OCI-LY3 (cell line): ENCODE data around the gene DDX1.

ENCODE experiments used
- H2AFZ ChIP-seq: fragments of 200-600, 300-600 bp; shearing (Covaris generic); 2 replicates; pipeline ENCODE4 v1.6.0; 2014; ENCODE audit warnings: antibody characterized with exemption, low read depth, low read length
- H3K27ac ChIP-seq: fragments of 200-600, 300-600 bp; sonication (generic); 2 replicates; pipeline ENCODE4 v1.5.1; 2014; ENCODE audit warnings: mild to moderate bottlenecking, low read length, moderate library complexity, mixed read lengths
- H3K27me3 ChIP-seq: fragments of 200-600, 300-600 bp; sonication (generic); 2 replicates; pipeline ENCODE4 v1.6.1; 2014; ENCODE audit warnings: low read depth, low read length, mixed read lengths
- H3K36me3 ChIP-seq: fragments of 200-600, 300-600 bp; sonication (generic); replicated peaks from 2 replicates; pipeline ENCODE3; 2014; ENCODE audit warnings: low read depth, low read length, mixed read lengths
- H3K4me1 ChIP-seq: fragments of 300-600, 200-600 bp; sonication (generic); 2 replicates; pipeline ENCODE4 v1.6.1; 2014; ENCODE audit warnings: low read length, mixed read lengths
- H3K4me2 ChIP-seq: fragments of 200-600, 300-600 bp; sonication (generic); 2 replicates; pipeline ENCODE4 v1.6.1; 2014; ENCODE audit warnings: low read length, mixed read lengths
- H3K4me3 ChIP-seq: fragments of 300-600, 200-600 bp; sonication (generic); 2 replicates; pipeline ENCODE4 v1.5.1; 2014; ENCODE audit warnings: antibody characterized with exemption, mild to moderate bottlenecking, low read length, moderate library complexity
- H3K79me2 ChIP-seq: fragments of 300-600, 200-600 bp; shearing (Covaris generic); 2 replicates; pipeline ENCODE4 v1.6.1; 2014; ENCODE audit warnings: mild to moderate bottlenecking, low read length, mixed read lengths
- H3K9ac ChIP-seq: fragments of 300-600, 200-600 bp; shearing (Covaris generic); 2 replicates; pipeline ENCODE4 v1.6.0; 2014; ENCODE audit warnings: mild to moderate bottlenecking, low read length, moderate library complexity
- H3K9me3 ChIP-seq: fragments of 200-600, 300-600 bp; shearing (Covaris generic); 2 replicates; pipeline ENCODE4 v1.6.1; 2014; ENCODE audit warnings: low read length, mixed read lengths; ENCODE audit not compliant: insufficient read depth
- H4K20me1 ChIP-seq: fragments of 200-600, 300-600 bp; sonication (generic); 2 replicates; pipeline ENCODE4 v1.6.1; 2016; ENCODE audit warnings: low read length, mixed read lengths; ENCODE audit not compliant: insufficient read depth
- EZH2phosphoT487 ChIP-seq: fragments of 200-600 bp; shearing (Covaris generic); IDR thresholded peaks from 2 replicates; pipeline ENCODE4 v1.6.1; 2018; ENCODE audit warnings: antibody characterized with exemption, mixed run types, low read depth
- TF ChIP-seq, protein P1 (sequence below): fragments of 200-600, 300-600 bp; sonication (generic); IDR thresholded peaks from 2 replicates; pipeline ENCODE4 v1.5.1; 2014; ENCODE audit warnings: antibody characterized with exemption, low read length, low read depth

The DDX1 gene

GRCh38 chr2:15669375-15669910 is 77.8 kb downstream of the DDX1 start:
- no peak for TF ChIP-seq EZH2phosphoT487
- TF ChIP-seq, protein P1, sequence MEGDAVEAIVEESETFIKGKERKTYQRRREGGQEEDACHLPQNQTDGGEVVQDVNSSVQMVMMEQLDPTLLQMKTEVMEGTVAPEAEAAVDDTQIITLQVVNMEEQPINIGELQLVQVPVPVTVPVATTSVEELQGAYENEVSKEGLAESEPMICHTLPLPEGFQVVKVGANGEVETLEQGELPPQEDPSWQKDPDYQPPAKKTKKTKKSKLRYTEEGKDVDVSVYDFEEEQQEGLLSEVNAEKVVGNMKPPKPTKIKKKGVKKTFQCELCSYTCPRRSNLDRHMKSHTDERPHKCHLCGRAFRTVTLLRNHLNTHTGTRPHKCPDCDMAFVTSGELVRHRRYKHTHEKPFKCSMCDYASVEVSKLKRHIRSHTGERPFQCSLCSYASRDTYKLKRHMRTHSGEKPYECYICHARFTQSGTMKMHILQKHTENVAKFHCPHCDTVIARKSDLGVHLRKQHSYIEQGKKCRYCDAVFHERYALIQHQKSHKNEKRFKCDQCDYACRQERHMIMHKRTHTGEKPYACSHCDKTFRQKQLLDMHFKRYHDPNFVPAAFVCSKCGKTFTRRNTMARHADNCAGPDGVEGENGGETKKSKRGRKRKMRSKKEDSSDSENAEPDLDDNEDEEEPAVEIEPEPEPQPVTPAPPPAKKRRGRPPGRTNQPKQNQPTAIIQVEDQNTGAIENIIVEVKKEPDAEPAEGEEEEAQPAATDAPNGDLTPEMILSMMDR: no peak
- H2AFZ ChIP-seq: no peak overlapping the region
- H3K4me1 ChIP-seq: no peaks in the 10 kb centered on the region
- H3K79me2 ChIP-seq: no peaks in the 10 kb centered on the region
- no peak overlapping the region for H3K4me2 ChIP-seq
- H3K27me3 ChIP-seq: peaks cover 30% of the 10 kb centered on the region
- no peak overlapping the region for H3K9ac ChIP-seq
- no peak overlapping the region for H3K27ac ChIP-seq
- H3K36me3 ChIP-seq: no peaks in the 10 kb centered on the region
- H3K9me3 ChIP-seq: no peaks in the 10 kb centered on the region
- no peak overlapping the region for H3K4me3 ChIP-seq
- H4K20me1 ChIP-seq: no peaks in the 10 kb centered on the region

DNA sequence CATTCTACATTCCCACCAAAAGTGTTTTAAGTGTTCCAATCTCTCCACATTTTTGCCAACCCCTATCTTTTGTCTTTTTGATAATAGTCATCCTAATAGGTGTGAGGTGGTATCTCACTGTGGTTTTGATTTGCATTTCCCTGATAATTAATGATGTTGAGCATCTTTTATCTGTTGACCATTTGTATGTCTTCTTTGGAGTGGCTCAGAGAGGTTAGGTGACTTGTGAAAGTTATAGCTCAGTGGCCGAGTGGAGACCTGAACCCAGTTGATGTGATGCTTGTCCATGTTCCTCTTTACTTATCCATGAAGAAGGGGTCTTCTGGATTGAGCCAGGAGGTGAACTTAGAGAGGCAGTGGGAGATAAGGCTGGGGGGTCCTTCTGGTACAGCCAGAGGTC is 78.8 kb downstream of the DDX1 start:
- Histone ChIP-seq H3K27ac (no peak overlapping the region), H3K4me1 (no peaks in the 10 kb centered on the region), H2AFZ (no peak overlapping the region), H3K9ac (no peak overlapping the region), H4K20me1 (no peaks in the 10 kb centered on the region), H3K79me2 (no peaks in the 10 kb centered on the region), H3K27me3 (peaks cover 30% of the 10 kb centered on the region), H3K9me3 (no peaks in the 10 kb centered on the region), H3K4me3 (no peak overlapping the region), H3K36me3 (no peaks in the 10 kb centered on the region), H3K4me2 (no peak overlapping the region)
- TF ChIP-seq EZH2phosphoT487: no peak
- TF ChIP-seq, protein P1: no peak

GRCh38 chr2:15670981-15671380 is 79.3 kb downstream of the DDX1 start:
- Histone ChIP-seq H3K4me2 (no peak overlapping the region), H2AFZ (no peak overlapping the region), H4K20me1 (no peaks in the 10 kb centered on the region), H3K27me3 (peaks cover 30% of the 10 kb centered on the region), H3K27ac (no peak overlapping the region), H3K4me3 (no peak overlapping the region), H3K36me3 (no peaks in the 10 kb centered on the region), H3K79me2 (no peaks in the 10 kb centered on the region), H3K9me3 (no peaks in the 10 kb centered on the region), H3K9ac (no peak overlapping the region), H3K4me1 (no peaks in the 10 kb centered on the region)
- TF ChIP-seq, protein P1: no peak
- TF ChIP-seq EZH2phosphoT487: no peak

GRCh38 chr2:15671409-15671808 is 79.7 kb downstream of the DDX1 start:
- Histone ChIP-seq H3K36me3 (no peaks in the 10 kb centered on the region), H3K4me2 (no peak overlapping the region), H3K4me3 (no peak overlapping the region), H3K9ac (no peak overlapping the region), H4K20me1 (no peaks in the 10 kb centered on the region), H3K9me3 (no peaks in the 10 kb centered on the region), H2AFZ (no peak overlapping the region), H3K27me3 (peaks cover 30% of the 10 kb centered on the region), H3K79me2 (no peaks in the 10 kb centered on the region), H3K4me1 (no peaks in the 10 kb centered on the region), H3K27ac (no peak overlapping the region)
- no peak for TF ChIP-seq EZH2phosphoT487
- TF ChIP-seq, protein P1: no peak
